Adipose tissue (tissue), 3 donors: Measurements from ENCODE around the gene LIAS. TPM values are rescaled to one million over a fixed set of nuclear protein-coding genes. Genes with fewer than 3 reads are reported as not detected.
"Not testable (repeated sequence)": the region's sequence is repeated elsewhere in the genome, so short reads cannot be mapped to it uniquely, and the experiment has no call there.

Source experiments
- H3K27ac ChIP-seq: one replicate; pipeline ENCODE4 v1.5.1; 2013; ENCODE audit warnings: low read depth, low read length
- WGBS, 3 donors: extraction: QIAGEN DNeasy Blood & Tissue Kit; methylation state at CpG; one replicate each; pipeline ENCODE4 v1.1.7; 2013; 5-methylcytosine and 5-hydroxymethylcytosine counted together
- polyA plus RNA-seq, 3 donors: library from polyadenylated mRNA; stranded (reverse); fragments of 200-250 nt; gene quantifications; one replicate each; pipeline ENCODE4 v1.2.3, GENCODE V29; 2013
- donor health status: healthy with polysubstance abuse.
- donor health status: Bipolar disorder and iron deficiency.
- donor health status: healthy.

Gene LIAS
- 10 to 100 TPM; 13.8 to 20.4 (median 14.1) TPM for polyA plus RNA-seq

DNA sequence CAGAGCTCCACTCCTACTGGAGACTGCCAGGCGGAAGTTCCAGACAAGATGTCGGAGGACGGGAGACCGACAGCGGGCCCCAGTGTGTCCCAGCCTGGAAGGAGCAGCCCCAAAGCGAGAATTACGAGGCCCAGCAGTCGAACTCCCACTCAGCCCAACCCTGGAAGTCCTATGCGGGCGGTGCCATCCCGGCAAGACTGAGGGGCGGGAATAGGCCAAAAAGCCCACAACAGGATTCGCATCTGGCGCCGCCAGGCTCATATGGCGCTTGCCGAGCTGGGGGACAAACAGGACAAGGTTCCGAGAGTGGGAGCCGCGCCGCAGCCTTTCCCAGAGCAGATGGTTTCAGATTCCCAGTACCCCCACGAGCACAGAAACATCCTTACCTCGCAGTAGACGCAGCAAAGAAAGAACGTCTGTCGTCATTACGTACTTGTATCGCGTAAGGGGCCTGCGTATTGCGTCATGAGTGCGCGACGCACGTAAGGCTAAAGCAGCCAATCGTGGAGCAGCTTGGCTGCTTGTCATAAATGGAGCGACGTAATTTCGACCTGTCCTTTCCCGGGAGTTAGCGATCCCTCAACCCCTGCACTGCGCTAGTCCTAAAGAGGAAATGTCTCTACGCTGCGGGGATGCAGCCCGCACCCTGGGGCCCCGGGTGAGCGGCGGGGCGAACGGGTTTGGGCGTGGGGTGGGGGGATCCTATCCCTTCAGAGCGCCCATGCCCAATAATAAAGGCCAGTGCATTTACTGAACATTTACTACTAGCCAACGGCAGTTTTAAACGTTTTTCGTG is at the start of gene LIAS, which contains the start of gene RPL9:
Gene LIAS, plus strand, starts transcription at position 552 of the 796 bp plus-strand sequence. Its CDS starts 62 bp downstream, at position 614.
Gene RPL9, minus strand, starts transcription at position 418 of the 796 bp plus-strand sequence. CDS start 483 bp downstream, outside the sequence.
- peak within 1 kb of the TSS; percentile 87 for H3K27ac ChIP-seq
- WGBS, 3 donors, result 0% methylated on average over 55 of the region's 55 CpGs

DNA sequence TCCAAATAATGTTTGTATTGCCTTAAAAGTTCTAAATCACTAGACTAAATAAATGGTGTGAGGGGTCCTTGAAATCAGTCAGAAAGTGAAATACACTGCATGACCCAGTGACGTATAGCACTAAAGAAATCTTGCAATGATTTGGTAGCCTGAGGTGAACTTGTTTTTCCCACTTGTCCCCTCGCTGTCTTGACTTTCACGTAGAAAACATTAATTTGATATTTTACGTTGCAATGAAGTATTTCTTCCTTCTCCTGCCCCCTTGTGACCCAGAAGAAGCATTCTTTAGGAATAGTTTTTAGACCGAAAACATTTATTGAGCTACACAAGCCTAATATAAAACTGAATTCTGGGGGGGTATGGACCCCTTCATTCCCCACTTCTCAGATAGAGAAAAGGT is 48.4 kb upstream of the LIAS start:
- 25 to 34% (median 31%) methylated on average over 5 of the region's 5 CpGs for WGBS, 3 donors
- no peak overlapping the region for H3K27ac ChIP-seq

DNA sequence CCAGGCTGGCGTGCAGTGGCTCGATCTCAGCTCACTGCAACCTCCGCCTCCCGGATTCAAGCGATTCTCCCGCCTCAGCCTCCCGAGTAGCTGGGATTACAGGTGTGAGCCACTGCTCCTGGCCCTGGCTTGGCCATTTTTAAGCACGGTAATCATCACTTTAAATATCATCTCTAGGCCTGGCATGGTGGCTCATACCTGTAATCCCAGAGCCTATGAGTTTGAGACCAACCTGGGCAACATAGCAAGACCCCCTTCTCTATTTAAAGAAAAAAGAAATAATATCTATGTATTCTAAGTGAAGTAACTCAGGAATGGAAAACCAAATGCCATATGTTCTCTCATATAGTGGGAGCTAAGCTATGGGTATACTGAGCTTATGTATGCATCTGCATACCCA is 47.3 kb upstream of the LIAS start:
- 84 to 96% (median 90%) methylated on average over 8 of the region's 8 CpGs for WGBS, 3 donors
- H3K27ac ChIP-seq, result not testable (repeated sequence)

DNA sequence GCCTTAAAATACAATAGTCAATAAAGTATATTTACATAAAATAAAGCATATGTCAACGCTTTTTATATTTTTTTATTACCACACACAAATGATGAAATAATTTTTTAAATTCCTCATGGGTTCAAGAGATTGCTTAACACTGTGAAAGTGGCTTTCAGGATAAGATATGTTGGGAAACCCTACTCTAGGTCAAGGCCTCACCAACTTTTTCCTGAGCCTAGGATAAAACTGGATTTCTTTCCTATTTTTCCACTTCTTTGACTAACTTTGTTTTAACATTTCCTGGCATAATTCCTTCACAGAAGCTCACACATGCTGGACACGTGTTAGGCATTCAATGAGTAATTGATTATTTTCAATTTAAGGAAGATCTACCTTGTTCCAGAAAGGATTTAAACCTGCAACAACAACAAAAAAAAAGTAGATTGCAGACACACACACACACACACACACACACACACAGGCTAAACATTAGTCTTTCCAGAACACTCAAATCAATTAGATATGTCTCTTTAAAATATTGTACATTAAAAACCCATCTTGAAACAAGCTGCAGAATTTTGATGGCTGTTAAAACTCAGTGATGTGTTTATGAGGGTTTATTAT is 43.1 kb upstream of the LIAS start:
- WGBS, 3 donors, result 27 to 54% (median 52%) methylated on average over 2 of the region's 2 CpGs
- no peak overlapping the region for H3K27ac ChIP-seq

DNA sequence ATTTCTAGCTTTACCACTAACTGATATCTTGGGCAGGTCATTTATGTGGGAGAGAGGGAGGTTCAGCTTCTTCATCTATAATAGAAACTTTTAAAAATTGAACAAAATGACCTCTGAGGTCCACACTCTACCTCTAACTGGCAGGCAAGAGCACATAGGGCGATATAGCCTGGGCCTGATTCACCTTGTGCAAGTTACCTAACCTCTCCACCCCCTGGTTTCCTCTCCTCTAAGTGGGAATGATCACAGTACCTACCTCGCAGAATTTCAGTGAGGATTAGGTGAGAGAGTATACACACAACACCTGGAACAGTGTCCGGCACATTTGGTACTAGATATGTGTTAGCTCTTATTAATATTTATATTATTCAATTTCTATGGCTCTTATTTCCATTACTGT is 36.6 kb upstream of the LIAS start:
- no peak overlapping the region for H3K27ac ChIP-seq
- 43 to 93% (median 85%) methylated on average over 3 of the region's 3 CpGs for WGBS, 3 donors

DNA sequence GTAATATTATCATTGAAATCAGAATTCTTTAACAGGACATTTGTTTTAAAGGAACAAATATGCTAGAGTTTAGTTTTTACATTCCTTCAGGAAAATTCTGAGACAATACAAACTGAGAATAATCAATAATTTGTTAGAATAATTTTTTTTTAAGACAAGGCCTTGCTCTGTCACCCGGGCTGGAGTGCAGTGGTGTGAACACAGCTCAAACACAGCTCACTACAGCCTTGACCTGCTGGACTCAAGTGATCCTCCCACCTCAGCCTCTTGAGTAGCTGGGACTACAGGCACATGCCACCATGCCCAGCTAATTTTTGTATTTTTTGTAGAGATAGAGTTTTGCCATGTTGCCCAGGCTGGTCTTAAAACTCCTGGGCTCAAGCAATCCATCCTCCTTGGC is 33.6 kb upstream of the LIAS start:
- not testable (repeated sequence) for H3K27ac ChIP-seq
- WGBS, 3 donors, result 36 to 90% (median 89%) methylated on average over 1 of the region's 1 CpG

DNA sequence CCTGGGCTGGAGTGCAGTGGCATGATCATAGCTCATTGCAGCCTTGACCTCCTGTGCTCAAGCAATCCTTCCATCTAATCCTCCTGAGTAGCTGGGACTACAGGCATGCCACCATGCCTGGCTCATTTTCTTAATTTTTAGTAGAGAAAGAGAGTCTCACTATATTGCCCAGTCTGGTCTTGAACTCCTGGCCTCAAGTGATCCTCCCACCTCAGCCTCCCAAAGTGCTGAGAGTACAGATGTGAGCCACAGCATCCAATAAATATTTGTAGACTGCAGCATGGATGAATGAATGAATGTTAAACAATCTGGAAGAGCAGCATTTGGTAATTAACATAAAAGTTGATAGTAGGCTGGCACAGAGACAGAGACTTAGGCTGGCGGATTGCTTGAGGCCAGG is 32.1 kb upstream of the LIAS start:
- WGBS, 3 donors, result 89 to 100% (median 92%) methylated on average over 1 of the region's 1 CpG
- H3K27ac ChIP-seq, result no peak overlapping the region

DNA sequence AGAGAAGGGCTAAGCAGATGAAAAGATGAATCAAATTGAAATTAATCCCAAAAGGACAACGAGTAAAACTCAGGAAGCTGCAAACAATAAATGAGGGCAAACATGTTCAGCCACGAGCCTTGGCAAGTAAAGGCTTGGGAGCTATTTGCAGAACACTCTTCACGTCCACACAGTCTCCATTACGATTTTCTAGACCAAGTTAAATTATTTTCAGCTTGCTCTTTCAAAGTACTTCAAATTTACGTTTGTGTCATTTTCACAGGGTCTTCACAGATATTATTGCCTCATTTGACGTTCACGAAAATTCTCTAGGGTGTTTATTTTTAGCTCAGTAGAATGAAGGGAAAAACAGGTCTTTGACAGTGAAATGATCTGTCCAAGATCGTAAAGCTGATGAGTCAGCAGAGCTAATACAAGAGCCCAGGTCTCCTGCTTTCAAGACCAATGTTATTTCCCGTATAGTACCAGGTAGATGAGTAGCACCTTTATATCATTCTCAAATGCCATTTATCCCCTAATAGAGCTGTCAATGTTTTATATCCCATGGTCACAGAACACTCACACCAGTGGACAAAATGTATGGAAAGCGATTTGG is 31.2 kb upstream of the LIAS start:
- 52 to 70% (median 61%) methylated on average over 10 of the region's 10 CpGs for WGBS, 3 donors
- H3K27ac ChIP-seq, result no peak overlapping the region

DNA sequence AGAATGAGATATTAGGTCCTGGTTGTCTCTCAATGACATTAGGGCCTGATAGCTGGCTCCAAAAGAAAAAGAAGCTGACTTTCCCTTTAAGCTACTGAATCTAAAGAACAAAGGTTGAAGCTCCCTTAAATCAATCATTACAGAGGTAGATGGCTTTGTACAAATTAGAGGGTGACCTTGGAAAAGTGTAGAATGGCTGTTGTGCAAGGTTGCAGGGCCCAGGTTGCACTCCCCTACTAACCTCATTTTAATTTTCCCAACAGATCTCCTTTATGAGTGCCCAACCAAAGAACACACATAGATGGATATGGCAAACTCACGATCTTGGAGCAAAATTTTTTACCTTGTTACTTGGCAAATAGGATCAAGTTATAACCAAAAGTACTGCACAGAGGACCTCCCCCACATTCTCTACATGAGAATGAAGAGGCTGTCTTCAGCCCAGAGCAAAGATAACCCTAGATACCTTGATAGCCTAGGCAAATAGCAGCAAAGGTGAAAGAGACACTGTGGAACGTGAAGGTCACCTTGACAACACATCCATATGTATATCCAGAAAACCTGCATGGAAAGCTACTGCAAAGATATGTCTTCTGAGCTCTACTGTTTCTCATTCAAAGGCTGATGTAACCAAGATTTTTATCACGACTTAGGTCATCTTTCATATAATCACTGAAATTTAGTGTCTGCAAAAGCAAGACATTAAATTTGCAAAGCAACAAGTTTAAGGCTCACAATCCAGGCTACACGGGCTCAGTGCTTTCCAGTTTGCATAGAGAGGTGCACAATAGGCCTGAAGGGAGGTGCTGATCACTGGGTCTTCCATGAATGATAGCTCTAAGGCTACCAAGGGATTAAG is 29.2 kb upstream of the LIAS start:
- no peak overlapping the region for H3K27ac ChIP-seq
- WGBS, 3 donors, result 60 to 74% (median 67%) methylated on average over 4 of the region's 4 CpGs

DNA sequence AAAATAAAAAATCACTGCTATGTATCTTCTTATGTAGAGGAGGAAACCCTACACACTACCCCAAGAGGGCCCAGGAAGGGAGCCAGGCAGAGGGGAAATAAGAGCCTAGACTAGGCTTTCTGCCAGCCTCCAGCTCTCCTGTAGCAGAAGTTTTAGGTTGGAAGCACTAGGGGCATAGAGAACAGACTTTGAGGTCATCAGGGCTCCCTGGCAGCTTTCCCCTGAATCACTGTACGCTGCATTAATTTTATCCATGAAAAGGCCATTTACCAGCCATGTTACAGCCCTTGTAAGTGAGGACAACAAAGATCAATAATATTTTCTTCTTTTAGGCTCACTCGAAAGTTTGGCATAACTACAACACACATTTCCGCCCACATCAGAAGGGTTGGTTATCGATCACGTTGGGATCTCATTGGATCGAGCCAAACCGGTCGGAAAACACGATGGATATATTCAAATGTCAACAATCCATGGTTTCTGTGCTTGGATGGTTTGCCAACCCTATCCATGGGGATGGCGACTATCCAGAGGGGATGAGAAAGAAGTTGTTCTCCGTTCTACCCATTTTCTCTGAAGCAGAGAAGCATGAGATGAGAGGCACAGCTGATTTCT is 24.9 kb upstream of the LIAS start:
- H3K27ac ChIP-seq, result no peak overlapping the region
- WGBS, 3 donors, result 87 to 92% (median 92%) methylated on average over 11 of the region's 11 CpGs

DNA sequence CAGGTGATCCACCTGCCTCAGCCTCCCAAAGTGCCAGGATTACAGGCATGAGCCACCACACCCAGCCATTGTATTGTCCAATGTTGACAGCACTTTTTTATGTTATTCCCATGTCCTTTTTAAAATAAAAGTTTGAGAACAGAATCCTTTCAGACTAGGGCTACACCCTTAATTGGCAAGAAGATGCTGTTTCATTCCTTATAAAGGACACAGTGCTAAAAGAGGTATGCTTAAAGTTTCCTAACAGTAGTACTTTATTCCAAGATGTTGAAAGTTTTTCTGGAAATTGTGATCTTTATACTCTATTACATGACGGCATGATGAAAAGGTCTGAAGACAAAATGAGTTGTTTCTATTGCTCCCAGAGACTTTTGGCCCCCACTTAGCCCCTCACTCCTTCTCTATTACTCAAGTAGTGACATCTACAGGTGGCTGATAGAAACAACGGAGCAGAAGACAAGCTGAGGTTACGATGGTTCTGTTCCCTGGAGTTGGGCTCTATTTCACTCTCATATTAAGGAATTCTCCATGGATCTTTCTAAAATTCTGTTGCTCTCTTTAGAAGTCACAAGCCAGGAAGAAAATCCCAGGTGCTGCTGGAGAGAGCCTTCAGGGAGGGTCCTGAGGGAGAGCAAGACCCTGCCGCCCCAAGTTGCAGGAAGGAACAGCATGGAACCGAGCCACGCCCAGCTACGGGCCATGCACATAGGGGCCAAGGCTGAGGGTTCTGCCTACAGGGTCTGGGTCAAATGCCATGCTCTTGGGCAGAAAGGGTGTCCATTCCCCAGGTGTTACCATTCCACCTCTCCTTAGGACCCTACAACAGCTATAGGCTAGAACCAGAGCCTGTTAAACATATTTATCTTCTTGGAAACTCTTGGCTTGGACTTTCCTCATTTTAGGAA is 22.9 kb upstream of the LIAS start:
- WGBS, 3 donors, result 59 to 68% (median 67%) methylated on average over 7 of the region's 7 CpGs
- H3K27ac ChIP-seq, result no peak overlapping the region

DNA sequence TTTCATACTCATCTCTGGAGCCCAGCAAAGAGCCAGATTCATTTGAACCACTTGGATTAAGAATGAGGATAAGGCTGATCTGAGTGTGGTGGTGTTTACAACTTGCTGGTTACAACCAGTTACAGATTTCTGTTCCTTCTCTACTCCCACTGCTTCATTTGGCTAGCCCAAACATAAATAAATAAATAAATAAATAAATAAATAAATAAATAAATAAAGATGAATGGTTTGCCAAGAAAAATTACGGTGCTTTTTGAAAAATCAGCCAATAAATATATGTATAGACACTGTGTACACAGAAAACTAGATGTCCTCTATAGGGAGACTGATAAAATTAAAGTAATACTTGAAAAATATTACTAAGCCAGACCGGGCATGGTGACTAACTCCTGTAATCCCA is 17.3 kb upstream of the LIAS start:
- WGBS, 3 donors, result 88 to 95% (median 89%) methylated on average over 2 of the region's 2 CpGs

DNA sequence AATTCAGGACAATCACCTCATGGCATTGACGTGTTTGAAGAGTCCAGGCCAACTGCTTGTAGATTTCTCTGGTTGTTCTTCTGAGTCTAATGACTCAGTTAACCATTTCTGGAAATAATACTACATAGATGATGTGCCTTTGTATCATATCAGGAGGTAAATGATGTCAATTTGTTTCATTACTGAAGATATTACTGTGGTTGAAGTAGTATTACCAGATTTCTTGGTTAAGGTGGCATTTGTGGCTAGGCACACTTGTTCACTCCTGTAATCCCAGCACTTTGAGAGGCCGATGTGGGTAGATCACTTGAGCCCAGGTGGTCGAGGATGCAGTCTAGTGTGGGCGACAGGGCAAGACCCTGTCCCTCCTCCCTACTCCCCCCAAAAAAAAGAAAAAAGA is 15.9 kb upstream of the LIAS start:
- WGBS, 3 donors, result 72 to 90% (median 89%) methylated on average over 4 of the region's 4 CpGs
- no peak overlapping the region for H3K27ac ChIP-seq

More for the DNA sequence above, 17.3 kb upstream of the LIAS start:
- no peak overlapping the region for H3K27ac ChIP-seq

DNA sequence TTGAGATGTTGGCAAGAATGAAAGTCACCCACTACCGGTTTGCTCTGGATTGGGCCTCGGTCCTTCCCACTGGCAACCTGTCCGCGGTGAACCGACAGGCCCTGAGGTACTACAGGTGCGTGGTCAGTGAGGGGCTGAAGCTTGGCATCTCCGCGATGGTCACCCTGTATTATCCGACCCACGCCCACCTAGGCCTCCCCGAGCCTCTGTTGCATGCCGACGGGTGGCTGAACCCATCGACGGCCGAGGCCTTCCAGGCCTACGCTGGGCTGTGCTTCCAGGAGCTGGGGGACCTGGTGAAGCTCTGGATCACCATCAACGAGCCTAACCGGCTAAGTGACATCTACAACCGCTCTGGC is 12.4 kb upstream of the LIAS start:
- H3K27ac ChIP-seq, result no peak overlapping the region
- 85 to 90% (median 87%) methylated on average over 20 of the region's 20 CpGs for WGBS, 3 donors

DNA sequence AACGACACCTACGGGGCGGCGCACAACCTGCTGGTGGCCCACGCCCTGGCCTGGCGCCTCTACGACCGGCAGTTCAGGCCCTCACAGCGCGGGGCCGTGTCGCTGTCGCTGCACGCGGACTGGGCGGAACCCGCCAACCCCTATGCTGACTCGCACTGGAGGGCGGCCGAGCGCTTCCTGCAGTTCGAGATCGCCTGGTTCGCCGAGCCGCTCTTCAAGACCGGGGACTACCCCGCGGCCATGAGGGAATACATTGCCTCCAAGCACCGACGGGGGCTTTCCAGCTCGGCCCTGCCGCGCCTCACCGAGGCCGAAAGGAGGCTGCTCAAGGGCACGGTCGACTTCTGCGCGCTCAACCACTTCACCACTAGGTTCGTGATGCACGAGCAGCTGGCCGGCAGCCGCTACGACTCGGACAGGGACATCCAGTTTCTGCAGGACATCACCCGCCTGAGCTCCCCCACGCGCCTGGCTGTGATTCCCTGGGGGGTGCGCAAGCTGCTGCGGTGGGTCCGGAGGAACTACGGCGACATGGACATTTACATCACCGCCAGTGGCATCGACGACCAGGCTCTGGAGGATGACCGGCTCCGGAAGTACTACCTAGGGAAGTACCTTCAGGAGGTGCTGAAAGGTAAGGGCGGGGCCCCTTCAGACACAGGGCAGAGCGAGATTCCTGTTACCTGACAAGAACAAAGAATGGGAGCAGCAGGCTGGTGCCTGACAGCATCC is 11.8 kb upstream of the LIAS start:
- WGBS, 3 donors, result 12 to 42% (median 13%) methylated on average over 61 of the region's 61 CpGs
- H3K27ac ChIP-seq, result no peak overlapping the region

DNA sequence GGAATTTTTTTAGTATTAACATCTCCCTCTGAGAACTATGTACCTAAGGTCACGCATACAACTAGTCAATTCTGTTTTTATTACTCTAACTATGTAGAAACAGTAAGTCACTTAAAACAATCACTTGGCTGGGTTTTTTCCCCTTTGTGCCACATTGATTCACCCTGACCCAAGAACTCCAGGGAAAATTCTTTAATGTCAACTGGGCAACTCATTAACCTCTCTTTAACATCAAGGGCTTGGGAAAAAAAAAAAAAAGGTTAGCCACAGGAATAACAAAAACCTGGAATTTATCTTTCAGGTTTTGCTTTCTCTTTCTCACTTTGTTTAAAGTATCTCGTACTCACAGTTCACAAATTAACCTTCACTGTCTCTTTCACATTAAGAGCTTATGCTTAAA is 8.2 kb upstream of the LIAS start:
- no peak overlapping the region for H3K27ac ChIP-seq
- WGBS, 3 donors, result 20 to 71% (median 55%) methylated on average over 2 of the region's 2 CpGs
